GM18505 (cell line): ENCODE data around the gene EFCAB6.

Experiments
- ATAC-seq: cut with Tn5 transposase; IDR thresholded peaks from one replicate; pipeline ENCODE4 v1.9.1; 2021; ENCODE audit not compliant: unreplicated experiment
- POLR2A ChIP-seq: IDR thresholded peaks from 4 replicates; pipeline ENCODE4 v1.6.1; 2011; ENCODE audit warnings: borderline replicate concordance; ENCODE audit not compliant: insufficient read depth, insufficient read length; ENCODE audit errors: extremely low read depth

EFCAB6 gene

GRCh38 chr22:43853328-43853931, 41.3 kb upstream of the EFCAB6 start:
- ATAC-seq = no peak

GRCh38 chr22:43852573-43853327, 40.6 kb upstream of the EFCAB6 start:
- no peak for TF ChIP-seq POLR2A

More at GRCh38 chr22:43853328-43853931, 41.3 kb upstream of the EFCAB6 start:
- no peak for TF ChIP-seq POLR2A

DNA sequence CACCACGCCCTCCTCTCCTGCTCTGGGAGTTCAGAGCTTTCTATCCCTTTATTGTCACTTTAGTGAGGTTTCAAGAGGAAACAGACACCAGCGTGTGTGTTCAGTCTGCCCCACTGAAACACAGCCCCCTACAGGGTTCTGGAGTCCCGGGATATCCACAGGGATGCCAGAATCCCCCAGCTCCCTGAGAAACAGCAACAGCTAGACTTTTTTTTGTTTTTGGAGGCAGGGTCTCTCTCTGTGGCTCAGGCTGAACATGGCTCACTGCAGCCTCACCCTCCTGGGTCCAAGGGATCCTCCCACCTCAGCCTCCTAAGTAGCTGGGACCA, 39.8 kb upstream of the EFCAB6 start:
- TF ChIP-seq POLR2A = no peak
- no peak for ATAC-seq

More at GRCh38 chr22:43852573-43853327, 40.6 kb upstream of the EFCAB6 start:
- ATAC-seq = no peak

GRCh38 chr22:43851058-43851978, 39.2 kb upstream of the EFCAB6 start:
- TF ChIP-seq POLR2A = no peak
- ATAC-seq = no peak

DNA sequence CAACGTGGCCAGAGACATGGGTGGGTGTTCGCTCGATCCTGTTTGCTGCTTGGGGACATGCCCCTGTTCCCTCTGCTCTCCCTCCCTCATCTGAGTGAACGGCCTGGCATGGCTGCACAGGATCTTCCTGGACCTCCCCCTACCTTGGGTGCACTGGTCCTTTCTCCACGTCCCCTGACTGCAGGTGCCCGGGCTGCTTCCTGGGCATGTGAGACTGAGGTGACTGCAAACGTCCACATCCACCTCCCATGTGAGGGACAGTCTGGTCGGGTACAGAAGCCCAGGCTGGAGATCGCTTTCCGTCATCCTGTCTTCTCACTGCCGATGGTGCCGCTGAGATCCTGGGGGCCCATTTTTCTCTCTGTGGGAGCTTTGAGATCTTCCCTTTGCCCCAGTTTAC, 38.4 kb upstream of the EFCAB6 start:
- no peak for ATAC-seq
- no peak for TF ChIP-seq POLR2A

DNA sequence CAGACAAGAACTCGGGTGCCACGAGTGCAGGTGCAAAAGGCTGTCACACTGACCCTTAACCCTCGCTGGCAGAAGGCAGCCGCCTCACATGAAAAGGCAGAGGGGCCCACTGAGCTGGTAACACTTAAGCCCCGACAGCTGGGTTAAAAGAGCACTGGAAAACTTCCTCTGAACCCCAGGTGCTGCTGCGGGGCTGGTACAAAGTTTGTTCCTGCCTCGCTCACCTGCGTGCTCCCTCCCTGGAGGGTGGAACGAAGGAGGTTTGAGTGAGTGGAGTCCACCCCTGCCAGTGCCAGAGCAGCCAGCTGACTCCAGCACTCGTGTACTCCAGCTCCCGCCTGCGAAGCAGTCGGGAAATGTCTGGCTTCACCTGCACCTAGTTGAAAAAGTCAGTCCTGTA, 37.6 kb upstream of the EFCAB6 start:
- no peak for ATAC-seq
- no peak for TF ChIP-seq POLR2A

DNA sequence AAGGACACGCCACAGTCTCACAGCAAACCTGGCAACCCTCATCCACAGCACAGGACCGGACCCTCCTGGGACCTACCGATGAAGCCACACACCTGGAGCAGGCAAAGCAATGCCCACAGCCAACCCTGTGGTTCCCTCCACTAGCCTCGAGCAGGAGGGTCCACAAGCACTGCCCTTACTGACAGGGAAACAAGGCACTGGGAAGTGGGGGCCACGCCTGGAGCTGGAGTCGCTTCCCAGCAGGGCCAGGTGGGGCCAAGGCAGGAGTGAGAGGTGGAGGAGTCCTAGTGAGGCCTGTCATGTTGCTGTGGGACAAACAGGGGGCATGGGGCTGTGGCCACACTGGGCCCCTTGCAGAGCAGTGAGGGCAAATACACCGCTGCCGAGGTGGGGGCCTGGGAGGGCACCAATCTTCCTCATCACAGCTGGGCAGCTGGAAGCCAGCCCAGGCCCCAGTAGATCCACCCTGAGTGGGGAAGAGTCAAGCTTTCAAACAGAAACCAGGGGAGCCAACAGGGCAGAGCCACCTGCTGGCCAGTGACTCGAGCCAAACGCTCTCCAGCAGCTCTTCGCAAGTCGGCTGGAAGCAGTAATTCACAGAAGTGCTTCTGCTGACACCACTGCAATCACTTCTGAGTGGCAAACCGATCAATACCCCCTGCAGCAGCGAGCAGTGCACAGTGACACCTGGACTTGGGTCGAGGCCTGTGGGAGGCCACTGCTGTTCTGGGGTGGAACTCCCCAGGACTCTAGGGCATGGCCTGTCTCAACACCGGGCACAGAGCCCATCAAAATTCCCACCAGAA, 36.5 kb upstream of the EFCAB6 start:
- no peak for ATAC-seq
- TF ChIP-seq POLR2A = no peak

DNA sequence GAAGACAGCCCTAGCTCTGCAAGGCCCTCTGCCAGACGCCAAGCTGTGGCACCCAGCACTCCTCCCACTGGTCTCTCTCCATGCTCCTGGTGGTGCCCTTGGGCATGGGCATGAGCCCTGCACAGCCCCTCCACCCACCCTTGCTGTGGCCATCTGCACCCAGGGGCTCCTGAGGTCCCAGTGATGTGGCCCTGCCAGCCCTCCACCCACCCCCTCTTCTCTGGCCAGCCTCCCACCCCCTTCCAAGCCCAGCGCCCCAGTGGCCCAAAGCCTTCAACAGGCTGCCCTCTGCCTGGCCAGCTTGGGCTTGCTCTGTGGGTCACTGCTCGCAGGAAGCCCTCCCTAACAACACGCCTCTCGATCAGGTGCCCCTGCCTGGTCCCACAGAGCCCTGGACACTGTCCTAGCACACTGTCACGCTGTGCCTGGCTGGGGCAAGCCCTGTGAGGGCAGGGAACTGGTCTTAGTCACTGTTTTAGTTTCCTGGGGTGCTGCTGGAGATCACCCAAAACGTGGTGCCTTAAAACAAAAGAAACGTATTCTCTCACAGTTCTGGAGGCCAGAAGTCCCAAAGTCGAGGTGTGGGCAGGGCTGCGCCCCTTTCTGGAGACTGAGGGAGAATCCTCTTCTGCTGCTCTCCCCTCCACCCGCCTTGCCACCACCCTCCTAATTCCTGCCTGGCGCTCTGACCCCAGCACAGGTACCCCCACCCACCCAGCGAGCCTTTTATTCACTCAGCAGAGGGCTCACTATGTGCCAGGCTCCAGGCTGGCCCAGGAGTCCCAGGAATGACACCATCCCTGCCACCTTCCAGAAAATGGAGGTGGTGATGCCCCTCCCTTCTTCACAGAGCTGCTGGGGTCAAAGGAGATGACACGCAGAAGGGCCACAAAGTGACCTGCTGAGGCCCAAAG, 35.5 kb upstream of the EFCAB6 start:
- TF ChIP-seq POLR2A = no peak
- no peak for ATAC-seq

- no peak for TF ChIP-seq POLR2A
- ATAC-seq = no peak
These were observed 34.9 kb upstream of the EFCAB6 start for GRCh38 chr22:43846966-43847365.

- no peak for ATAC-seq
These were observed 33.9 kb upstream of the EFCAB6 start for GRCh38 chr22:43845981-43846380.

GRCh38 chr22:43844560-43845545, 32.7 kb upstream of the EFCAB6 start:
- no peak for TF ChIP-seq POLR2A
- no peak for ATAC-seq

More at GRCh38 chr22:43845981-43846380, 33.9 kb upstream of the EFCAB6 start:
- TF ChIP-seq POLR2A = no peak

DNA sequence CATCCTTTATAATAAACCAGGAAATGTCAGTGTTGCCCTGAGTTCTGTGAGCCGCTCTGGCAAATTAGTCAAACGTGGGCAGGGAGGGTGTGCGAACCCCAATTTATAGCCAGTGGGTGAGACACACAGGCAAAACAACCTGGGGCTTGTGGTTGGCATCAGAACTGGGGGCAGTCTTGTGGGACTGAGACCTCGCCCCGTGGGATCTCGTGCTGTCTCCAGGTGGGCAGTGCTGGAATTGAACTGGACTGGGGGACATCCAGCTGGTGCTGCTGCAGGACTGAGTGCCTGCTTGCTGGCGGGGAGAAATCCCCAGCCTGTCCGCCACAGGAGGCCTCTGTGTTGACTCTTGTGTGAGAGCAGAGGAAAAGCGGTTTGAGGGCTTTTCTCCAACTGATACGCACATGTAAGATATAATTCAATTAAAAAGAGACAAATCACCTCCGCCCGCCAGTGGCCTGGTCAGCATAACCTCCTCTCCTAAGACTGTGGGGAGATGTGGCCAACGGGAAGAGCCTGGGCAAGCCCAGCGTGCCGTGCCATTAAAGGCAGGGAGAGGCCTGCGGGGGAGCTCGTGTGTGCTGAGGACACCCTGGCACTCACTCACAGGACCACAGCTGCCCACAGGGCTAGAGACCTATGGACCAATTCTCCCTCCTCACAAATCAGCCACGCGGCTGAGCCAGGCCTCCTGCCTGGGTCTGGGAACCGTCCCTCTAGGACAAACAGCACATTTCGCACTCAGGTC, 31.9 kb upstream of the EFCAB6 start:
- no peak for TF ChIP-seq POLR2A
- no peak for ATAC-seq
